GM10248 (cell line): ENCODE data around the gene SYF2.
"Not testable (repeated sequence)": the region's sequence is repeated elsewhere in the genome, so short reads cannot be mapped to it uniquely, and the experiment has no call there.

ENCODE experiments used
- CTCF ChIA-PET: fragments of 300-600 bp; sonication (Branson Sonifier 250); formaldehyde crosslinking; extraction: SDS; loops from one replicate; lab custom pipeline; 2021; ENCODE audit warnings: antibody characterized with exemption; lab: Yijun Ruan, JAX
- POLR2A ChIA-PET: fragments of 350-650 bp; sonication (Branson Sonifier 250); formaldehyde crosslinking; extraction: SDS; loops from one replicate; lab custom pipeline; 2020; ENCODE audit warnings: antibody characterized with exemption; lab: Yijun Ruan, JAX
- DNase-seq: peaks from one replicate; pipeline ENCODE4 v3.0.0; 2012; ENCODE audit errors: extremely low spot score
- TF ChIP-seq, protein P1 (sequence below): IDR thresholded peaks from 2 replicates; pipeline ENCODE4 v1.5.1; 2012; ENCODE audit warnings: mild to moderate bottlenecking, low read depth; ENCODE audit errors: extremely low read depth, missing control alignments, control extremely low read depth

Gene SYF2

DNA sequence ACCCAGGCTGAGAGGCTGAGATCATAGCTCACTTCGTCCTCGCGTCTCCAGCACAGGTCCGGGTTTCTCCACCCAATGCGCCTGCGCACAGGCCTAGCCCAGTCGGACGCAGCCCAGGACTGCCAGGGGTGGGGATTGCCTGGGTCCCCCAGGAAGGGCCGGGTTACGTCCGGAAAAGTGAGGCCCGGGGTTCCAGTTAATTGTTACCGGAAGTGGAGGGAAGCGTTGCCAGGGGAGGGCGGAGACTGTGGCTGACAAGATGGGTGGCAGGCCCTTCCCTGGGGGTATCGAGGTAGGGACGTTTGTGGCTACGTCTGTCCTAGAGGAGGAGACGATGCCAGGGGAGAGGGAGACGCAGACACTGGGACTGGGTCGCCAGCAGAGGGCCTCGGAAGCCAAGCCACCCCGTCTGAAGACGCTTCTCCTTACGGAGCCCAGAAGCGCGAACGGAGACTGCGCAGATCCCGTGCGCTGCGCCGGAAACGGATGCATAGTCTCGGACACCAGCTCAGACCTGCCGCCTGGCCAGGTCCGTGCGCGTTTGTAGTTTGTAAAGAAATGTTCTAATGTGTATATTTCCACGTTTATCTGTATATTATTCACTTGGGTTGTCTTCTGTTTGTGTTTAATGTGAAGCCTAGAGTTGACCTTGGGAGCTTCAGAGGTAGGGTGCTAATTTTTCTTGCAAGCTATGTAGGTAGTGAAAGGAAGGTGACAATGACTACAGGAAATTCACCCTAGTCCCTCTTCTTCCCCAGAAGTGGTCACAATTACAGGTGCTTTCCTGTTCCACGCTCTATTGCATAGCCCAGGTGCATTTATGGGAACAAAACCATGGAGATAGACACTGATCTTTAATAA, 7.6 kb upstream of the SYF2 start:
- ChIA-PET CTCF (interaction anchor here (0.8 to 2.3 kb wide), 5 partner anchors 8 to 34 kb away, joined by 3 to 9 read pairs (median 5); partner anchors contain the start of gene SYF2), POLR2A (interaction anchor here (1.0 to 1.1 kb wide), 3 partner anchors 8 to 495 kb away, joined by 4 to 6 read pairs (median 5); partner anchors contain the start of genes CLIC4 and RSRP1)
- peak; percentile 86 for DNase-seq
- TF ChIP-seq, protein P1, sequence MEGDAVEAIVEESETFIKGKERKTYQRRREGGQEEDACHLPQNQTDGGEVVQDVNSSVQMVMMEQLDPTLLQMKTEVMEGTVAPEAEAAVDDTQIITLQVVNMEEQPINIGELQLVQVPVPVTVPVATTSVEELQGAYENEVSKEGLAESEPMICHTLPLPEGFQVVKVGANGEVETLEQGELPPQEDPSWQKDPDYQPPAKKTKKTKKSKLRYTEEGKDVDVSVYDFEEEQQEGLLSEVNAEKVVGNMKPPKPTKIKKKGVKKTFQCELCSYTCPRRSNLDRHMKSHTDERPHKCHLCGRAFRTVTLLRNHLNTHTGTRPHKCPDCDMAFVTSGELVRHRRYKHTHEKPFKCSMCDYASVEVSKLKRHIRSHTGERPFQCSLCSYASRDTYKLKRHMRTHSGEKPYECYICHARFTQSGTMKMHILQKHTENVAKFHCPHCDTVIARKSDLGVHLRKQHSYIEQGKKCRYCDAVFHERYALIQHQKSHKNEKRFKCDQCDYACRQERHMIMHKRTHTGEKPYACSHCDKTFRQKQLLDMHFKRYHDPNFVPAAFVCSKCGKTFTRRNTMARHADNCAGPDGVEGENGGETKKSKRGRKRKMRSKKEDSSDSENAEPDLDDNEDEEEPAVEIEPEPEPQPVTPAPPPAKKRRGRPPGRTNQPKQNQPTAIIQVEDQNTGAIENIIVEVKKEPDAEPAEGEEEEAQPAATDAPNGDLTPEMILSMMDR: peak; percentile 50

GRCh38 chr1:25238046-25238445, 5.7 kb upstream of the SYF2 start:
- CTCF ChIA-PET: no interaction called here

DNA sequence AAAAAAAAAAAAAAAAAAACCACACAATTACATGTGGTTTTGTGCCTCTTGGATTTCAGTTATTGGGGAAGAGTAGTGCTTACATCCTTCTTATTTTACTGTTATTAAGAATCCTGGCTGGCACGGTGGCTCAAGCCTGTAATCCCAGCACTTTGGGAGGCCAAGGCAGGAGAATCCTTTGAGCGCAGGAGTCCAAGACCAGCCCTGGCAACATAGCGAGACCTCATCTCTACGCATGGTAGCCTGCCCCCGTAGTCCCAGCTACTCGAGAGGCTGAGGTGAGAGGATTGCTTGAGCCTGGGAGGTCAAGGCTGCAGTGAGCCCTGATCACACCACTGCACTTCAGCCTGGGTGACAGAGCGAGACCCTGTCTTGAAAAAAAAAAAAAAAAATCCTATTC, 4.0 kb upstream of the SYF2 start:
- CTCF ChIA-PET, DNase-seq: not testable (repeated sequence)
- POLR2A ChIA-PET: interaction anchor here (0.6 to 1.1 kb wide), 4 partner anchors 11 to 1538 kb away, joined by 3 to 10 read pairs (median 6); partner anchors contain the start of gene RSRP1

More at GRCh38 chr1:25238046-25238445, 5.7 kb upstream of the SYF2 start:
- no peak for DNase-seq
- POLR2A ChIA-PET: interaction anchor here (1.0 kb wide), 1 partner anchor 9 kb away, joined by 4 read pairs; the partner anchor contains the start of gene RSRP1
- TF ChIP-seq, protein P1: no peak

DNA sequence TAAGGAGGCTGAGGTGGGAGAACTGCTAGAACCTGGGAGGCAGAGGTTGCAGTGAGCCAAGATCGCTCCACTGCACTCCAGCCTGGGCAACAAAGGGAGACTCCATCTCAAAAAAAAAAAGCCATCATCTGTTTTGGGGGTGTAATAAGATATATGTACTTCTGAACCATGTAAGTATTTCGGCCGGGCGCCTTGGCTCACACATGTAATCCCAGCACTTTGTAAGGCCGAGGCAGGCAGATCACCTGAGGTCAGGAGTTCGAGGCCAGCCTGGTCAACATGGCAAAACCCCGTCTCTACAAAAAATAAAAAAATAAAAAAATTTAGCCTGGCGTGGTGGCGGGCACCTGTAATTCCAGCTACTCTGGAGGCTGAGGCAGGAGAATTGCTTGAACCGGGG, 3.1 kb upstream of the SYF2 start:
- CTCF ChIA-PET, DNase-seq: not testable (repeated sequence)
- POLR2A ChIA-PET: interaction anchor here (0.6 to 4.3 kb wide), 3 partner anchors 12 to 1539 kb away, joined by 5 to 26 read pairs (median 10); partner anchors contain the start of gene RSRP1

GRCh38 chr1:25232866-25233784, 823 bp upstream of the SYF2 start:
- CTCF ChIA-PET: interaction anchor here (1.2 to 2.3 kb wide), 6 partner anchors 7 to 28 kb away, joined by 3 to 9 read pairs (median 6); no protein-coding TSS in a partner anchor
- TF ChIP-seq, protein P1: no peak
- POLR2A ChIA-PET: interaction anchor here (1.2 to 4.3 kb wide), 5 partner anchors 9 to 303 kb away, joined by 3 to 26 read pairs (median 10); partner anchors contain the start of genes RSRP1 and RUNX3
- DNase-seq: peak; percentile 81

DNA sequence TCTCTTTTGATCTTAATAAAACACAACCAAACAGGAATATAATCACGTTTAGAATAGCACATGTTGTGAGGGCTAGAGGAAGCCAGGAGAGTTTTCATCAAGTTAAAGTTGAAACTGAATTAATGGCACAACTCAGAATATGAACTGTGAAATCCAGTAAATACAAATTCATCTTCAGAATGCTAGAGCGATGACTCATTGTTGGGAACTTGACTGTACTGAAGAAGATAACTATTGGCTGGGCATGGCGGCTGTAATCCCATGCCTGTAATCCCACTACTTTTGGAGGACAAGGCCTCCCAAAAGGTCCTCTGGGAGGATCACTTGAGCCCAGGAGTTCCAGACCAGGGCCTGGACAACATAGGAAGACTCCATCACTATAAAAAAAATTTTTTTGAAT, 8.8 kb downstream of the SYF2 start:
- ChIA-PET POLR2A (no interaction called here), CTCF (interaction anchor here (1.7 kb wide), 1 partner anchor 9 kb away, joined by 7 read pairs; the partner anchor contains the start of gene SYF2)
- TF ChIP-seq, protein P1: no peak
- no peak for DNase-seq

DNA sequence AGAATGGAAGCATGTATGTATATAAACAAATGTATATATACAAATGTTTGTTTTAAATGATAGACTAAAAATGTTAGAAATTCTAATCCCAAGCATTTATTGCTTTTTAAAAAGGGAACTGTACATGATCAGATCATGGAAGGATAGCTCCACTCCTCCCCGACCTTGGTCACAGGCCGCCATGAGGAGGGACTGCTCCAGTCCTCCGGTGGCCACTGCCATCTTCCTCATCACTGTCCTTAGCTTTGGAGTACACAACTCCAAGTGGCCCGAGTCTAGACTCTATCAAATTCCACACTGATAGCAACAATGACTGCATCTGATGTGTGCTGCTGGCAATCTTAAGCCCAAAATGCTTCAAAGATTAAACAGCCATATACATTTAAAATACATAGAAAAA, 9.7 kb downstream of the SYF2 start:
- CTCF ChIA-PET: interaction anchor here (1.7 kb wide), 1 partner anchor 10 kb away, joined by 7 read pairs; the partner anchor contains the start of gene SYF2
- POLR2A ChIA-PET: no interaction called here
- TF ChIP-seq, protein P1: no peak
- DNase-seq: no peak
